GM12873 (cell line): ENCODE measurements around the gene CD2AP.

ENCODE experiments used
- TF ChIP-seq, protein P1 (sequence below): IDR thresholded peaks from 2 replicates; pipeline ENCODE4 v1.5.1; 2012; ENCODE audit warnings: low read depth, mild to moderate bottlenecking, moderate library complexity, low read length, control low read depth; ENCODE audit not compliant: insufficient read depth; ENCODE audit errors: missing control alignments

CD2AP gene

DNA sequence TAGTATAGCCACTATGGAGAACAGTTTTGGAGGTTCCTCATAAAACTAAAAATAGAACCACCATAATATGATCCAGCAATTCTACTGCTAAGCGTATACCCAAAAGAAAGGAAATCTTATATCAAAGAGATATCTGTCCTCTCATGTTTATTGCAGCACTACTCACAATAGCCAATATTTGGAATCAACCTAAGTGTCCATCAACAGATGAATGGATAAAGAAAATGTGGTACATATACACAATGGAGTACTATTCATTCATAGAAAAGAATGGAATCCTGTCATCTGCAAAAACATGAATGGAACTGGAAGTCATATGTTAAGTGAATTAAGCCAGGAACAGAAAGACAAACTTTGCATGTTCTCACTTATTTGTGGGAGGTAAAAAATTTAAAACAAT is 5.7 kb upstream of the CD2AP start:
- TF ChIP-seq, protein P1, sequence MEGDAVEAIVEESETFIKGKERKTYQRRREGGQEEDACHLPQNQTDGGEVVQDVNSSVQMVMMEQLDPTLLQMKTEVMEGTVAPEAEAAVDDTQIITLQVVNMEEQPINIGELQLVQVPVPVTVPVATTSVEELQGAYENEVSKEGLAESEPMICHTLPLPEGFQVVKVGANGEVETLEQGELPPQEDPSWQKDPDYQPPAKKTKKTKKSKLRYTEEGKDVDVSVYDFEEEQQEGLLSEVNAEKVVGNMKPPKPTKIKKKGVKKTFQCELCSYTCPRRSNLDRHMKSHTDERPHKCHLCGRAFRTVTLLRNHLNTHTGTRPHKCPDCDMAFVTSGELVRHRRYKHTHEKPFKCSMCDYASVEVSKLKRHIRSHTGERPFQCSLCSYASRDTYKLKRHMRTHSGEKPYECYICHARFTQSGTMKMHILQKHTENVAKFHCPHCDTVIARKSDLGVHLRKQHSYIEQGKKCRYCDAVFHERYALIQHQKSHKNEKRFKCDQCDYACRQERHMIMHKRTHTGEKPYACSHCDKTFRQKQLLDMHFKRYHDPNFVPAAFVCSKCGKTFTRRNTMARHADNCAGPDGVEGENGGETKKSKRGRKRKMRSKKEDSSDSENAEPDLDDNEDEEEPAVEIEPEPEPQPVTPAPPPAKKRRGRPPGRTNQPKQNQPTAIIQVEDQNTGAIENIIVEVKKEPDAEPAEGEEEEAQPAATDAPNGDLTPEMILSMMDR = no peak

DNA sequence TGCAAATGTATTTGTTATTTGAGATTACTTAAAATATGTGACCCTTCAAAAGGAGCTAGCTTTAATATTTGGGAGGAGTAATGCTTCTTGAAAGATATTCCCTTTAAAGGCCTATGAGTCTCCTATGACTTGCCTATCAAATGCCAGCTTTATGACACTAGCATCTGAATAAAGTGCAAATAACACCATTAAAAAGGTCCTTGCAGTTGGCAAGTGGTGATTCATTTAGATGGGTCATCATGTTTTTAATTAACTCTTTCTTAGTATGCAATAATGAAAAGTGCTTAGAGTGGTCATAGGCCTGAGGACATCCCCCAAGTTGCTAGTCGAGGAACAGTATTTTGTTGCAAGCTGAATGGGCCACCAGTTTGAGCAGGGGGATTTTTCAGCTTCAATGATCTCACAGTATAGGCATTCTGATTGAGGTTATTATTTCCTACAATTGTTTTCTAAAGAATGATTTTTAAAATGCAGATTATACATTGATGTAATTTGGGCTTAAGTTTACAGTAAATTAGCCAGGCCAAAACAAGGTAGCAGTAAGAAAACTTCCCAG is 3.7 kb upstream of the CD2AP start:
- TF ChIP-seq, protein P1 = no peak

DNA sequence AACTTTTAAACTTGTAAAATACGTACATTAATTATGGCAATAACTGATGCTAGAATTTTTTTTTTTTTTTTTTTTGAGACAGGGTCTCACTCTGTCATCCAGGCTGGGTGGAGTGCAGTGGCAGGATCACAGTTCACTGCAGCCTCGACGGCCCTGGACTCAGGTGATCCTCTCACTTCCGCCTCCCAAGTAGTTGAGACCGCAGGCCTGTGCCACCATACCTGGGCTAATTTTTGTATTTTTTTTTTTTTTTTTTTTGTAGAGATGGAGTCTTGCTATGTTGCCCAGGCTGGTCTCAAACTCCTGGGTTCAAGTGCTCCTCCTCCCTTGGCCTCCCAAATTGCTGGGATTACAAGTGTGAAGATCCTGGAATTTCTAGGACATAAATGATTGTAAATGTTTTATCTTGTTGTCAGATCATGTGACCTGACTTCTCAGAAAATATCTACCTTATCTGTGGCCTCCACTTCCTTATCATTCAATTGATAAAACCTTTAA is 2.2 kb upstream of the CD2AP start:
- TF ChIP-seq, protein P1 = no peak

DNA sequence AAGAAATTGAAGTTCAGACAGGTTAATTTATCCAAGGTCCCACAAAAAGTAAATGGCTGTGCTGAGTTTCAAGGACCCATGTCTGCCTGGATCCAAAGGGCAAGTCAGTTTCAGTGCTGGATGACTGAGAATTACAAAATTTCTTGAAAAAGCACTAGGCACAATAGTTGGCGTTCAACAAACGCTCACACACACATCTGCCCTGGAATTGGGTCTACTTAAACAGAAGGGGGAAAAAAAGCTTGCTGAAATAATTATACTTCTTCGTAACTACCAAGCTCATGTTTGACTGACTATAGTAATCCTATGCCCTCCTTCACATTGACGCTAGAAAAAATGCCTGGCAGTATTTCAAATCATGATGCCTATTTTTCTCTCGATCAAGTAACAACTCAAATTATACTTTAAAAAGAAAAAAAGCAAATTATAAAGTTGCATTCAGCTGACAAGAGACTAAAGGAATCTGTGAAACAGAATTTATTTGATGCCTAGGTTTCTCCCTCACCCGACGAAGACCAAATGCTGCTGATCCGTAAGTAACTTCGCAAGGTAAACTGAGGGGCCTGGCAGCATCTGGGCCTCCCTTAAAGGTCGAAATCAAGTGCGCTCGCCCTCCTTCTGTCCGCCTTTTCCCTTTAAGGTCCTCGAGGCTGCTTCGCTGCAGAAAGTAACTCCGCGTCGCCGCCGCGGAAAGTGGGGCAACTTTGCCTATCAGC is 650 bp upstream of the CD2AP start:
- TF ChIP-seq, protein P1 = no peak

DNA sequence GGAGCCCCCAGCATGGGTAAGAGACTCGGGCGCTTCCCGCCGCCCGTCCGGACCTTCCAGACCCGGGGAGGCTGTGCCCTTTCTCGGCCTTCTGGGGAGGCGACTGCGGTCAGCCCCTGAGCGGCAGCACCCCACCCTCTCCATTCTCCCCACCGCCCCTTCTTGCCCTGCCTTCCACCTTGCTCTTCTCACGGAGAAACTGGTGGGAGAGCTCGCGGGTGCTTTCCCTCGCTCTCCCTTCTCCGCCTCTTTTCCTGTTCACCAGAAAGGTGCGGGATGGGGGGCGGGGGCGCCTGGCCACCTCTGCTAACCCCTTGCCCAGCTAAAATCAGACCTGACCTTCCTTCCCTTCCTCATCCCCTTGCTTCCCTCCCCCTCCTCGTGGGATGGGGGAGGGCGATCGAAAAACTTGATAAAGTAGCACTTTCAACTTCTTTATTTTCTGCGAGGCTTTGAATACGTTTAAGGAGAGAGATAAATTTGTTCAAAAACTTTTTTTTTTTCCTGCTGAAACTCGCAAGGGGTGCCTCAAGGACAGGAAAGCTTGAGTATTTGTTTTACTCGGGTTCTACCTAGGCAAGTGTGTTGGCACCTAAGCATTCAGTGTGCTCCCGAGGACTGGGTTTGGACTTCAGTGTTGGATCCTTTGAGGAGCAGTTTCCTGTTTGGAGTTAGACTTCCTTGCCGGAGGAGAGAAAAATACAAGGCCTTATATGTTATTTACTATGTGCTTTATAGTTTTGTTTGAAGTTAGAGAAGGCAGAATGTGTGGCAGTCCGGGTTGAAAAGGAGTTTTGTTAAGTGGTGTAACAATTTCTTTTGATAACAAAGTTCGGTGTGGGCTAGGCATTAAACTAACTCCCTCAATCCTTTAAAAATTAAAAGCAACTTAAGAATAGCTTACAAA is 897 bp downstream of the CD2AP start:
- TF ChIP-seq, protein P1 = no peak

DNA sequence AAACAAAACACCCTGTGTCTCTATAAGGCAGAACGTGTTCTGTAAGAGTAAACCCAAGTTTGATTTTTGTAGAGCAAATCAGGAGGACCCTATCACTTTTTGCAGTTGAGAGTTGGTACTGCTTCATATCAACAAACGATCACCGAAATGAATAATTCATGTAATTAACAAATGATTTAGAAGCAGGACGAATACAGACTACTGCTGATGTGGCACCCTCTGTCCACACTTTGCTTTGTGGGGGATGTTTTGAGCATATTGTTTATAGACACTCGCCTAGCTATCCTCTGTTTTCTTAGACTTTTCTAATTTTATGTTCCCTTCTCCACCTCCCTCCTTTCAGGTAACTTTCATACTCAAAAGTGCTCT is 1.5 kb downstream of the CD2AP start:
- TF ChIP-seq, protein P1 = no peak

DNA sequence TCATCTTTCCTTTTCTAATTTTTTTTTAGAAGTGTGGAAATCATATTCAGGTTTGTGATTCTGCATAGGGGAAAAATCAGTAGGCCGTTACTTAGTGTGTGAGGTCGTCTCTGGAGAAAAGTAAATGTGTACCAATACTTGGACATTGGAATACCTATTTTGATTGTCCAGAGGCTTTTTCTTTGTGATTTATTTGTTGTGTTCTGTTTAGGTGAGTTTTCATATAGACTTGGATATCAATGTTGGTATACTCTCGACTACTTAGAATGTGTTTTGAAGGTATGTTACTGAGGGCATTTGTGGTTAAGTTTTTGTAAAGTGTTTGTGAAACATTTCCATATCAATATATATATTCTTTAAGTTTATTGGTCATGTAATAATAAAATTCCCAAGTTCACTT is 2.3 kb downstream of the CD2AP start:
- TF ChIP-seq, protein P1 = no peak
